Measurements from ENCODE around the gene AGBL4. TPM values are rescaled to one million over a fixed set of nuclear protein-coding genes. Genes with fewer than 3 reads are reported as not detected.

Gene AGBL4
- total RNA-seq, 4 donors from 2014 or later, result not detected

- TF ChIP-seq POLR2A (IDR thresholded peaks at IDR 0.05) (no peak), CTCF (IDR thresholded peaks at IDR 0.05 in 4 of 5, conservative IDR thresholded peaks at IDR 0.05 in 1 of 5) (no peak)
- no peaks in the 10 kb centered on the region for H3K27me3 ChIP-seq
- H3K4me1 ChIP-seq, result no peaks in the 10 kb centered on the region
- ATAC-seq (no peak), DNase-seq (no peak)
- in situ Hi-C loops (cut with MboI; ENCODE audit: low sequenced_read_pairs in 4 of 4) (no loop called here), intact Hi-C loops (cut with DNase I; ENCODE audit: low total_unique reads) (no loop called here)
- no peaks in the 10 kb centered on the region for H3K36me3 ChIP-seq
- no peak overlapping the region for H3K27ac ChIP-seq
- H3K9me3 ChIP-seq, result no peaks in the 10 kb centered on the region
- no peak overlapping the region for H3K4me3 ChIP-seq
Measured at GRCh38 chr1:48858200-48858920, 1165.4 kb downstream of the AGBL4 start.

GRCh38 chr1:48853006-48853405, 1170.7 kb downstream of the AGBL4 start:
- DNase-seq, result no peak
- intact Hi-C loops (cut with DNase I; ENCODE audit: low total_unique reads), result no loop called here
- no peak for ATAC-seq

GRCh38 chr1:48851638-48852037, 1172.1 kb downstream of the AGBL4 start:
- H3K4me3 ChIP-seq, result no peak overlapping the region
- no peaks in the 10 kb centered on the region for H3K27me3 ChIP-seq
- no peak for DNase-seq
- intact Hi-C loops (cut with DNase I; ENCODE audit: low total_unique reads), result no loop called here
- TF ChIP-seq CTCF (IDR thresholded peaks at IDR 0.05 in 4 of 5, conservative IDR thresholded peaks at IDR 0.05 in 1 of 5) (no peak), POLR2A (IDR thresholded peaks at IDR 0.05) (no peak)
- H3K27ac ChIP-seq, result no peak overlapping the region
- H3K9me3 ChIP-seq, result no peaks in the 10 kb centered on the region
- no peaks in the 10 kb centered on the region for H3K4me1 ChIP-seq
- in situ Hi-C loops (cut with MboI; ENCODE audit: low sequenced_read_pairs in 4 of 4), result no loop called here
- H3K36me3 ChIP-seq, result no peaks in the 10 kb centered on the region
- no peak for ATAC-seq

More at GRCh38 chr1:48853006-48853405, 1170.7 kb downstream of the AGBL4 start:
- H3K9me3 ChIP-seq, result no peaks in the 10 kb centered on the region
- no peaks in the 10 kb centered on the region for H3K36me3 ChIP-seq
- no peaks in the 10 kb centered on the region for H3K4me1 ChIP-seq
- no peak overlapping the region for H3K27ac ChIP-seq
- TF ChIP-seq POLR2A (IDR thresholded peaks at IDR 0.05) (no peak), CTCF (IDR thresholded peaks at IDR 0.05 in 4 of 5, conservative IDR thresholded peaks at IDR 0.05 in 1 of 5) (no peak)
- no peaks in the 10 kb centered on the region for H3K27me3 ChIP-seq
- H3K4me3 ChIP-seq, result no peak overlapping the region
- in situ Hi-C loops (cut with MboI; ENCODE audit: low sequenced_read_pairs in 4 of 4), result no loop called here

- H3K4me3 ChIP-seq, result no peak overlapping the region
- H3K27me3 ChIP-seq, result no peaks in the 10 kb centered on the region
- ATAC-seq, result no peak
- H3K36me3 ChIP-seq, result no peaks in the 10 kb centered on the region
- TF ChIP-seq CTCF (IDR thresholded peaks at IDR 0.05 in 4 of 5, conservative IDR thresholded peaks at IDR 0.05 in 1 of 5) (no peak), POLR2A (IDR thresholded peaks at IDR 0.05) (no peak)
- no peak for DNase-seq
- no peak overlapping the region for H3K27ac ChIP-seq
- no peaks in the 10 kb centered on the region for H3K9me3 ChIP-seq
- intact Hi-C loops (cut with DNase I; ENCODE audit: low total_unique reads) (no loop called here), in situ Hi-C loops (cut with MboI; ENCODE audit: low sequenced_read_pairs in 4 of 4) (no loop called here)
- H3K4me1 ChIP-seq, result no peaks in the 10 kb centered on the region
Measured at GRCh38 chr1:48848035-48848434, 1175.7 kb downstream of the AGBL4 start.

- intact Hi-C loops (cut with DNase I; ENCODE audit: low total_unique reads) (no loop called here), in situ Hi-C loops (cut with MboI; ENCODE audit: low sequenced_read_pairs in 4 of 4) (no loop called here)
- Histone ChIP-seq H3K4me1 (no peaks in the 10 kb centered on the region), H3K4me3 (no peak overlapping the region), H3K27me3 (no peaks in the 10 kb centered on the region), H3K27ac (no peak overlapping the region), H3K36me3 (no peaks in the 10 kb centered on the region), H3K9me3 (no peaks in the 10 kb centered on the region)
- ATAC-seq (no peak), DNase-seq (no peak)
- TF ChIP-seq CTCF (IDR thresholded peaks at IDR 0.05 in 4 of 5, conservative IDR thresholded peaks at IDR 0.05 in 1 of 5) (no peak), POLR2A (IDR thresholded peaks at IDR 0.05) (no peak)
Measured at GRCh38 chr1:48846441-48846840, 1177.3 kb downstream of the AGBL4 start.
